Stimulated activated CD8-positive, alpha-beta memory T cell treated with anti-CD3 and anti-CD28 coated beads, Interleukin-4, amount 100 ng/mL, for 24 hours (primary cell): Measurements from ENCODE around the gene REXO2.

Experiments
- DNase-seq: peaks from one replicate; pipeline ENCODE4 v3.0.0-alpha.2; 2020; ENCODE audit warnings: low read depth

REXO2 gene

GRCh38 chr11:114440971-114441763 is 1.9 kb downstream of the REXO2 start:
- no peak for DNase-seq

- DNase-seq = no peak
Measured at GRCh38 chr11:114441921-114442320, 2.7 kb downstream of the REXO2 start.

- DNase-seq = no peak
Measured at GRCh38 chr11:114442536-114442935, 3.3 kb downstream of the REXO2 start.

GRCh38 chr11:114447444-114447843 is 8.2 kb downstream of the REXO2 start:
- no peak for DNase-seq

GRCh38 chr11:114447892-114448291 is 8.6 kb downstream of the REXO2 start:
- no peak for DNase-seq

- DNase-seq = no peak
Measured at GRCh38 chr11:114448749-114449482, 9.6 kb downstream of the REXO2 start.

- DNase-seq = no peak
Measured at GRCh38 chr11:114449845-114450244, 10.6 kb downstream of the REXO2 start.

GRCh38 chr11:114452399-114452798 is 13.1 kb downstream of the REXO2 start:
- no peak for DNase-seq

GRCh38 chr11:114463999-114464398 is 24.7 kb downstream of the REXO2 start:
- DNase-seq = no peak

- DNase-seq = no peak
Measured at GRCh38 chr11:114466742-114467141, 27.5 kb downstream of the REXO2 start.

- DNase-seq = no peak
Measured at GRCh38 chr11:114472661-114473060, 33.4 kb downstream of the REXO2 start.

GRCh38 chr11:114478001-114478410 is 38.7 kb downstream of the REXO2 start:
- no peak for DNase-seq

GRCh38 chr11:114478768-114479167 is 39.5 kb downstream of the REXO2 start:
- no peak for DNase-seq

GRCh38 chr11:114479331-114479730 is 40.1 kb downstream of the REXO2 start:
- DNase-seq = no peak

- no peak for DNase-seq
Measured at GRCh38 chr11:114482114-114482513, 42.8 kb downstream of the REXO2 start.

GRCh38 chr11:114483929-114484328 is 44.7 kb downstream of the REXO2 start:
- DNase-seq = no peak

- no peak for DNase-seq
Measured at GRCh38 chr11:114496915-114497314, 57.6 kb downstream of the REXO2 start.

- DNase-seq = no peak
Measured at GRCh38 chr11:114499756-114500155, 60.5 kb downstream of the REXO2 start.
